NCI-H524 treated with DMSO at 0.1 percent for 48 hours (cell line): ENCODE results near the gene DNAJC15.
"Not testable (repeated sequence)": the region's sequence is repeated elsewhere in the genome, so short reads cannot be mapped to it uniquely, and the experiment has no call there.

Source experiments
- DNase-seq: peaks from one replicate; lab custom pipeline; 2025; lab: John Stamatoyannopoulos, UW

DNAJC15 gene

DNA sequence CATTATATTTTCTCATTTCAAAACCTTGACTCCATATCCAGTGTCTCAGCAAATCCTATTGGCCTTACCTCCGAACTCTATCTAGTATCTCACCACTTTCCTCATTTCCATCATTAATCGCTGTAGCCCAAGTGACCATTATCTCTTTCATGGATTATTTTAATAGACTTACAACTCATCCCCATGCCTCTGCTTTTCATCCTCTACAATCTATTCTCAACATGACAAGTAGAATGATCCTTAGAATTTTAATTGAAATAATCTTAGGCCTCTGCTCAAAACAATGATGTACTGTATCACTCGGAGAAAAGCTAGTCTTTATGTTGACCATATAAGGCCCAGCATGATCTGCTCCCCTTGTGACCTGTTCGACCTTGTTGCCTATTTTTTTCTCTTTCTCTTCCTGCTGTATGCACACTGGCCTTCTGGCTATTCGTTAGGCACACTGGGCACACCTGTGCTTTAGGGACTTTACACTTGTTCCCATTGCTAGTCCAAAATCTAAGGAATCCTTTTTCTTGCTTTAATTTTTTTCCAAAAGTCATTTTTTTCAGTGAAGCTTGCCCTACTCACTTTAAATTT lies 21.4 kb downstream of the DNAJC15 start:
- no peak for DNase-seq

DNA sequence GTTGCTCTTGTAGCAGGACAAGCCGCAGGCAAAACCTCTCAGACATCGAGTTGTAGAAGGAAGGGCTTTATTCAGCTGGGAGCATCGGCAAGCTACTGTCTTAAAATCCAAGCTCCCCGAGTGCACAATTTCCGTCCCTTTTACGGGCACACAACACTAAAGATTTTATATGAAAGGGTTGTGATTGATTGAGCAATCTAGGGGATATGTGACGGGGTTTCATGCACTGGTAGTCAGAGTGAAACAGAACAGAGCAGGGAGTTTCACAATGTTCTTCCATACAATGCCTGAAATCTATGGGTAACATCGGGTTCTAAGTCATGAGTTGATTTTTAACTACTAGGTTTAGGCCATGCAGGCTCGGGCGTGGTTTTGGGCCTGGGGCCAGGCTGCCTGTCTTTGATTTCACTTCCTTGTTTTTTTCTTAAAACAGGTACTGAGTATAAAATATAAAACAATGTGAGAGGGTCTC lies 22.0 kb downstream of the DNAJC15 start:
- not testable (repeated sequence) for DNase-seq

DNA sequence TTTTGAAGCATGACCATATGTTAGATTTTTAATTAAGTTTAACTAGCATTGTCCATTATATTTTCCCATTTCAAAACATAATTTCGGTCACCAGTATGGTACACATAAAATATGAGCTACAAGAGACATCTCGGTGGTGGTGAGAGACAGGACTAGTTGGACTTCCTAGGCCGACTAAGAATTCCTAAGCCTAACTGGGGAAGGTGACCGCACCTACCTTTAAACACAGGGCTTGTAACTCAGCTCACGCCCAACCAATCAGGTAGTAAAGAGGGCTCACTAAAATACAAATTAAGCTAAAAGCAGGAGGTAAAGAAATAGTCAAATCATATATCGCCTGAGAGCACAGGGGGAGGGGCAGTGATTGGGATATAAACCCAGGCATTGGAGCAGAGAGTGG lies 22.9 kb downstream of the DNAJC15 start:
- DNase-seq = no peak

DNA sequence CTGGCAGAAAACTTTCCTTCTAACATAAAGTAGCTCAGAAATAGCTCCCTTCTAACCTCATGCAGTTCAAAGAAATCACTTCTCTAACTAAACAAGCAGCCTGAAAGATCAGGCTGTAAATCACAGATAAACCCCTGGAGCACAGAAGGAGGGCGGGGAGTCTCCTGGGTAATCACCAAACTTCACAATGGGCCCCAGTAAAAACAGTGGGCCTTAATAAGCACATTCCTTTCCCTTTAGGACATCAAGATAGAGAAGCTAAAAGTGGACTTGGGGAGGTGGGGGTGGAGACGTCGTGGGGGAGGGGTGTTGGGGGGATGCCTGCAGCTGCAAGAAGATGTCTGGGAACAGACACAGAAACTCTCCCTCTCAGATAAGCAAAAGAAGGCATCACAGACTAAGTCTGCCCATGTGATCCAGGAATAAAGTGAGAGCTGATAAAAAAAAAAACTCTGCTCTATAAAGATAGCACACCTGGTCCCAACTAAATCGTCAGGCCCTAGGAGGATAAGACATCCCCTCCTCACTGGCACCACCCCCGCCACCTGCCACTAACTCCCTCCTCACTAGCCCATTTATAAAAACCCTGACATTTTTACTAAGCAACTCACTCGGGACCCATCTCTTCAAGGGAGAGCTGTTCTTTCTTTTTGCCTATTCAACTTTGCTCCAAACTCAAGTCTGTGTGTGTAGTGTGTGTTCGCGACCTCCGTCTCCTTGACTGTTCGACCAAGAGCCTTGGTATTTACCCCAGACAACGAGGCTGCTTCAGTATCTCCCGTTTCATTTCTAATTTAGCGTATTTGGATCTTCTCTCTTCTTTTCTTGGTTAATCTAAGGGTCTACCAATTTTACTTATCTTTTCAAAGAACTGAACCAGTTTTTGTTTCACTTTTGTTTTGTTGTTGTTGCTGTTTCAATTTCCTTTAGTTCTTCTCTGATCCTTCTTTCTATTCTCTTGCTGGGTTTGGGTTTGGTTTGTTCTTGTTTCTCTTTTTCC lies 31.7 kb downstream of the DNAJC15 start:
- no peak for DNase-seq

DNA sequence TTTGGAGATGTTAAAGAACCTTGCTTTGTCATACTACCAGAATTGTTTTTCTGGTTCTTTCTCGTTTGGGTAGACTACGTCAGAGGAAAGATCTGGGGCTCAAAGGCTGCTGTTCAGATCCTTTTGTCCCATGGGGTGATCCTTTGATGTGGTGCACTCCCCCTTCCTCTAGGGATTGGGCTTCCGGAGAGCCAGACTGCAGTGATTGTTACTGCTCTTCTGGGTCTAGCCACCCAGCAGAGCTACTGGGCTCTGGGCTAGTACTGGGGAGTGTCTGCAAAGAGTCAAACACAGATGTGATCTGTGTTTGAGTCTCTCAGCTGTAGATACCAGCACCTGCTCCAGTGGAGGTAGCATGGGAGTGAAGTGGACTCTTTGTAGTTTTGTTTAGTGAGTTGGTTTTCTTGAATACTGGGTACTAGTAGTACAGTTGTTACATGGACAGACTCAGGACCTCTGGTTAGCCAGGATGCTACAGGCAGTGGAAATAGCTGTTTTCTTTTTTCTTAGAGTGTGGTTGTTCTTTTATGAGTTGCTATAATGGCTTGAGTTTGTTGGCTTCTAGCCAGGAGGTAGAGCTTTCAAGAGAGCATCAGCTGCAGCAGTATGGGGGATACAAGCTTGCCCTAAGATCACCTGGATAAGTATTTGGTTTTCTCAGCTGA lies 34.4 kb downstream of the DNAJC15 start:
- DNase-seq = no peak

DNA sequence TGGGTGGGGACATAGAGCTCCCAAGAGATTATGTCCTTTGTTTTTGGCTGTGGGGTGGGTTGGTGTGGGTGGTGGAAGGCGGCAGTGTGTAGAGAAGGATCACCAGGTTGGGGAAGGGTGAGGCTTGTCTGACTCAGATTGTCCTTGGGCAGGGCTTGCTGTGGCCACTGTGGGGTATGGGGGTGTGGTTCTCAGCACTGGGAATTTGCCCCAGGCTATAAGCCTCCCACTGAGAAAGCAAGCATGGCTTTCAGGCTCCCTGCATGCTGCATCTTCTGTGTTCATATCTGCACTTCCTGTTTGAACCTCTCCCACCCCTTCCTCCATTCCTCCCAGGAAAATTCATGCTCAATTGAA lies 34.9 kb downstream of the DNAJC15 start:
- DNase-seq = no peak

DNA sequence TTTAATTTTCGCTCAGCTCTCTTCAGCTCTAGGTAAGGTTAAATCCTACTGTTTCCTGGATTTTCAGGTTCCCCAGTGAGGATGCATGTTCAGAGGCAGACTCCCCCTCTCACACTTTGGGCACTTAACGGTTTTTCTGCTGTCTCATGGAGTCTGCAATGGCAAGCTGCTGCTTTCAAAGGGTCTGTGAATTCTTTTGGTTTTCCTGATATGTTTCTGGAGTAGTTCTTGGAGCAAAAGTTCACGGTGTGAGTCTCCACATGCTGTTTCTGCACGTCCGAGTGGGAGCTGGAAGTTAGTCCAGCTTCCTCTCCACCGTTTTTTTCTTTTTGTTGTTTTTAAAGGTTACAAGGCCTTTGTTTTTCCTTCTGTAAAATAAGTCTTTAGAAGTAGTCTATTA lies 35.4 kb downstream of the DNAJC15 start:
- DNase-seq = no peak

DNA sequence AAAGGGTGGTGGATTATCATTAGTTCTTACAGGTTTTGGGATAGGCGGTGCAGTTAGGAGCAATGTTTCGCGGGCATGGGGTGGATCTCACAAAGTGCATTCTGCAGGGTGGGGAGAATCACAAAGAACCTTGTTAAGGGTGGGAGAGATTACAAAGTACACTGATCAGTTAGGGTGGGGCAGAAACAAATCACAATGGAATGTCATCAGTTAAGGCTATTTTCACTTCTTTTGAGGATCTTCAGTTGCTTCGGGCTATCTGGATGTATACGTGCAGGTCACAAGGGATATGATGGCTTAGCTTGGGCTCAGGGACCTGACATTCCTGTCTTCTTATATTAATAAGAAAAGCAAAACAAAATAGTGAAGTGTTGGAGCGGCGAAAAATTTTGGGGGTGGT lies 36.4 kb downstream of the DNAJC15 start:
- not testable (repeated sequence) for DNase-seq

DNA sequence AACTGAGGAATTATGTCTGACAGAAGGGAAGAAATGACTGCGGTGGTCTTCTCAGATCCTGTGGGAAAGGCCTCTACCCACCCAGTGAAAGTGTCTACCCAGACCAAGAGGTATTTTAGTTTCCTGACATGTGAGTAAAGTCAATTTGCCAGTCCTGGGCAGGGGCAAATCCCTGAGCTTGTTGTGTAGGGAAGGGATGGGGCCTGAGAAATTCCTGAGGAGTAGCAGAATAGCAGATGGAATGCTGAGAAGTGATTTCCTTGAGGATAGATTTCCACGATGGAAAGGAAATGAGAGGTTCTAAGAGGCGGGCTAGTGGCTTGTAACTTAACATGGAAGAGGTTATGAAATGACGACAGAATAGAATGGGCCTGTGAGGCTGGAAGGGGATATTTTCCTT lies 37.4 kb downstream of the DNAJC15 start:
- not testable (repeated sequence) for DNase-seq

DNA sequence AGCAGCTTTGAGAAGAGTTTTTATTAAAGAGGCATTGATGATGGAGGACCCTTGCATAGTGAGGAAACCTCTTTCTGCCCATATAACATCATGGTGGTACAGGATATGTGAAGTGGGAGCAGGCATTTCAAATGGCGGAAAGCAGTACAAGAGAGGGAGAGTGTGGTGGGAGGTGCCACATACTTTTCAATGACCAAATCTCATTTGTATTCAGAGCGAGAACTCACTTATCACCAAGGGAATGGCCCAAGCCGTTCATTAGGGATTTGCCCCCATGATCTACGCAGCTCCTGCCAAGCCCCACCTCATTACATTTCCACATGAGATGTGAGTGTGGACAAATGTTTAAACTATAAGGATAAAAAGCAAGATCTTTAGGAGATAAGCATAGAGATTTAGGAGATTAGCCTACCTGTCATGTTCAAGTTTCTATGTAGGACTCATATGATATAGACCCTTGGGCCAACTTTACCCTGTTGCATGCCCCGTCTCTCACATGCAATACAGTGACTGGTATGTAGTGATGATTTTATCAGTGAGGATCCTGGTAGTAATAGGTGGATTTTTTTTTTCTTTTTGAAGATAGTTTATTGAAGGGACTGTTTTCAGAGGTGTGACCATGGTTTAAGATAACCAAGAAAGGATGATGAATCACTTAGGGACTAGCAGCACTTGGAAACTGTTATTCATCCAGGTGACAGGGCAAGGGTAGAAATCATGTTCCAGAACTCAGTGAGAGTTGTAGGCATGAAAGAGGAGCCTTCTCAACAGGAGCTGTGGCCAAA lies 38.3 kb downstream of the DNAJC15 start:
- no peak for DNase-seq

DNA sequence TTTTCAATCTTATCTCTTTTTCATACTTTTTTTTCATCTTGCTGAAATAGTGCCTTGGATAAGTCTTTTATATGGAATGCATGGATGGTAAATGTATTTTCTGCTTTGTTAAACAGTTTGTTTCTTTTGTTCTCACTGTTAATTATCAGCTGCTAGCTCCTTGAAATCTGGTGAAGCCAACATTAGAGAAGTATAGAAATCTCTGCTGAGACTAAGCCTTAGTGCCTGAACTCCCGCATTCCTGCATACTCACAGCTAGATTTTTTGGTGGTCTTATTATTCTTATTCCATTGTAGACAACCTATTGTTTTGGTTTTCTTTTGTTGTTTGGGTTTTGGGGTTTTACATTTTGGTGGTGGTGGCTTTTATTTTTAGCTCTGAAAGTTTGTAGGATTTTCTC lies 48.4 kb downstream of the DNAJC15 start:
- no peak for DNase-seq

DNA sequence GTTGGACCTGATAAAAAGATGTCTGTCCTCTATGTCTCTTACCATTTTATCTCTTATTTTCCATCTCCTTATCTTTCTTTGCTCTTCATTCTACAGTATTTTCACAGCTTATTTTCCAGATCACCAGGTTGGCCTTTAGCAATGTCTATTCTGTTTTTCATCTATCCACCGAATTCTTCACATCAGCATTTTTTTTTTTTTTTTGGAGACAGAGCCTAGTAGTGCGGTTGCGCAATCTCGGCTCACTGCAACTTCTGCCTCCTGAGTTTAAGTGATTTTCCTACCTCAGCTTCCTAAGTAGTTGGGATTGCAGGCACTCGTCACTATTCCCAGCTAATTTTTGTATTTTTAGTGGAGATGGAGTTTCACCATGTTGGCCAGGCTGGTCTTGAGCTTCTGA lies 49.0 kb downstream of the DNAJC15 start:
- DNase-seq = no peak

DNA sequence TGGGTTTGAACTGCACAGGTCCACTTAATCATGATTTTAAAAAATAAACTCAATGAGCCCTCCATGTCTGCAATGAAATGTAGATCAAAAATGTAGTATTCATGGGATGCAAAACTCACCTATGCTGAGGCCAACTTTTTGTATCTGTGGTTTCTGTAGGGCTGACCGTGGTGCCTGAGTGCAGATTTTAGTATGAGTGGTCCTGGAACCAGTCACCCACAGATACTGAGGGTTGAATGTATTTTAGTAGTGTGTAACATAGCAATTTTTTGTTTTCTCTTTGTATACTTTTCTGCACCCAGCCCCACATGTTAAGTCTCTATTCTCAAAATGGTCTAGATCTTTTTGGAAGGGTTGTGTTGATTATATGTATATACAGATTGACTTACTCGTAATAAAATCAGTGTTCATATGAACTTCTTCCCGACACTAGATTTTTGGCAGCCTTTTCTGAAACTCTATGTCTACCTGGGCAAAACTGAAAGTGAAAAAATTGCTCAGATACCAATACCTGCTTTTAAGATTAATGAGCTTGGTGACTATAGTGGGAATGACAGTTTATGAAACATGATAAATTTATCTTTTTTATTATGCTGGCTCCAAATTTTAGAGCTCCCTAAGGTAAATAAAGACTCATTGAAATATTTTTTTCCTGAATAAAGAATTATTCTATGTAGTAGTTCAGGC lies 51.6 kb downstream of the DNAJC15 start:
- DNase-seq = no peak

DNA sequence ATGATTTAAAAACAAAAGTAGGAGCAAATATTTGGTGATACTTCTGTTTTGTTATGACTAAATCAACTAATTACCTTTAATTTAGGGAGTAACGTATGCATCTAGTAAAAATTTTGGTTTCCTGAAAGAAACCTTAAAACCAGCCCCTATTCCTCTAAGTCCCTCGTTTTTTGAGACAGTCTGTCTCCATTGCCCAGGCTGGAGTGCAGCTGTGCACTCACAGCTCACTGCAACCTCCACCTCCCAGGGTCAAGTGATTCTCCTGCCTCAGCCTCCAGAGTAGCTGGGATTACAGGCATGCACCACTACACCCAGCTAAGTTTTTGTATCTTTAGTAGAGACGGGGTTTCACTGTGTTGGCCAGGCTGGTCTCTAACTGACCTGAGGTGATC lies 52.1 kb downstream of the DNAJC15 start:
- DNase-seq = not testable (repeated sequence)

DNA sequence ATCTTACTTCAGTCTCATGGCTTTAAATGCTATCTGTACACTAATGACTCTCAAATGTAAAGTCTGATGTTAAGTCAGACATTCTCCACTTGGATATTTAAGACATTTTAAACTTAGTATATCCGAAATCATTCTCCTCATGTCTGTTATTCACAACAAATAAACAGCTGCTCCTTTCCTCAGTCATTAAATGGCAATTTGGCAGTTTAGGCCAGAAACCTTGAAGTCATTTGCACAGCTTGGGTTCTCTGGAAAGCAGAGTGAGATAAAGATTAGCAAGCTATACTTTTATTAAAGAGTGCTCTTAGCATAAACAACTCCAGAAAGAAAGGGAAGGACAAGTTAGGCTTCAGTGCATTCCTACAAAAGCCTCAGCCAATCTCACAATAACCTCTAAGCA lies 53.7 kb downstream of the DNAJC15 start:
- no peak for DNase-seq

DNA sequence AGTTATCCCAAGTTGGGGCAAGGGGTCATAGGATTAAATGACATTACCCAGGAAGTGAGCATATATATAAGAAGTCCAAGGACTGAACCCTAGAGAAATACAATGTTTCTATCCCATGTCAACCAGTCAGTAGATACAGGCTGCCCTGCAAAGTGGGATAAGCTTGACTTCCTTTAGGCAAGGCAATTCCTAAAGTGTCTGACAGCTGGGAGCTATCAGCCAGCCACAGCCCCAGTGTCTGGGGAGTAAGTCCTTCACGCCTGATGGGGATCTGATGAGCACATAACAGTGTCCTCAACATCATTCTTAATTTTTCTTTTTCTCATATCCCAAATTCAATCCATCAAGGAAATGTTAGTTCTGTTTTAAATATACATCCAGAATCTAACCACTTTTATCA lies 54.1 kb downstream of the DNAJC15 start:
- DNase-seq = no peak

DNA sequence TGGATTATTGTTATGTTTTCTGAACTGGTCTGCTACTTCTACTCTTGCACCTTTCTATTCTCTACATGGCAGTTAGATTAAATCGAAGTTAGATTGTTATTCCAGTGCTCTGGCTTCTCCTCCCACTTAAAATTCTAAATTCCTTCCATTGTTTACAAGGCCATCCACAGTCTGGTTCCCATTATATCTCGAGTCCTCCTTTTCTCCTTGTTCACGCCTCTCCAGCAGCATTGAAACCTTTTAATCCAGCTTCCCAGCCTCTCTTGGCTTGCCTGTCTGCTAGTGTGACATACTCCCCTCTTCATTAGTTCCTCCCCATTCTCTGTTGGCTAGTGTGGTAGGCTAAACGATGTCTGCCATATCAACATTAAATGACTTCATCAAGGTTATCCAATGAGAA lies 54.5 kb downstream of the DNAJC15 start:
- no peak for DNase-seq

DNA sequence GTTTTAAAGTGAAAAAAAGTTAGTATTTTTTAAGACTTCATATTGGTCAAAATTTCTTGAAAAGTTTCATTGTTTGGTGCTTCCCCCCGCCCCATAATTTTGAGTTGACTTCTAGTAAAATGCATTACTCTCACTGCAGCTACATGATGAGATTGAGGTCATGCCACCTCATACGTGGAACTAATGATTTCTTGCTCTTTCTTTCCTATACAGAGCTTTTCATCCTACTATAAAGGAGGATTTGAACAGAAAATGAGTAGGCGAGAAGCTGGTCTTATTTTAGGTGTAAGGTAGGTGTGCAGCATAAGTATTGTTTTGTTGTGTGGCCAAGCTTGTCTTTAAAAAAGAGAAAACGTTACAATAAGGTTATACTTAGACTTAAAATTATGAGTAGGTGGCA lies 55.0 kb downstream of the DNAJC15 start:
- DNase-seq = no peak

DNA sequence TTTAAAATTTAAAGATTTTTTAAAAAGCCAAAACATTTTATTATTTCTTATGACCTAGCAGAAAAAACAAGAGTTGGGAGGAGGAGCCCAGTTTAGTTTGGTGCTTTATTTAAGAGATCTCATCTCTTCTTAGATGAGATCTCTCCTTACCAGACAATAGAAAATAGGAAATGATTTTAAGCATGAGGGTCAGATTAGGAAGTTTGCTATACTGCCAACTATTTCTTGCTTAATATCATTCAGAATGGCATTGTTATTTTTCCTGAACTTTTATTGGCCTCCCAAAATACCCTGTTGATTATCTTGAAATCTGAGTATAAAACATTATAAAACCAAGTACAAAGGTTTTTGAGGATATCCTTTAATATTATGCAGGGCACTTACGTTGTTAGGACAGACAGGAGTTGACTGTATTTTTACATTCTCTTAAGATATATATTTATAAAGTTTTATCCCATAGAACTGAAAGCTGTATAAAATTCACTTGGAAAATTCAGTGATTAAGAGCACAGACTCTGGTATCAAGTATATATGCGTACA lies 56.1 kb downstream of the DNAJC15 start:
- DNase-seq = no peak

DNA sequence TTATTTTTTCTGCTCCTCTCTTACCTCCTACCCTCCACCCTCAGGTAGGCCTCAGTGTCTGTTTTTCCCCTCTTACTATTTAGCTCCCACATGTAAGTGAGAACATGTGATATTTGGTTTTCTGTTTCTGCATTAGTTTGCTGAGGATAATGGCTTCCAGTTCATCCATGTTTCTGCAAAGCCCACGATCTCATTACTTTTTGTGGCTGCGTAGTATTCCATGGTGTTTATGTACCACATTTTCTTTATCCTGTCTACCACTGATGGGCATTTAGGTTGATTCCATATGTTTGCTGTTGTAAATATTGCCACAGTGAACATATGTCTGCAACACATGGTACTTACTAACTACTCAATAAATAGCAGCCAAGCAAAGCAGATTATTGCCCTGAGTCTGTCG lies 56.8 kb downstream of the DNAJC15 start:
- no peak for DNase-seq

DNA sequence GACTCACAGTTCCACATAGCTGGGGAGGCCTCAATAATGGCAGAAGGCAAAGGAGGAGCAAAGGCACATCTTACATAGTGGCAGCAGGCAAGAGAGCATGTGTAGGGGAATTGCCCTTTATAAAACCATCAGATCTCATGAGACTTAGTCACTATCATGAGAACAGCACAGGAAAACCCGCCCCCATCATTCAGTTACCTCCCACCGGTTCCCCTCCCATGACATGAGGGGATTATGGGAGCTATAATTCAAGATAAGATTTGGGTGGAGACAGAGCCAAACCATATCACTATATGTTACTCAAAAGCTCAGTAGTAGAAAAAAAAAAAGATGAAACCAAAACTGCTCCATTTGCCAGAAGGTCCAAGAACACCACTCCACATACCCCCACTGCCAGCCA lies 58.5 kb downstream of the DNAJC15 start:
- DNase-seq = no peak
